ENCODE data around the gene ZNF280B.
"Not testable (repeated sequence)": the region's sequence is repeated elsewhere in the genome, so short reads cannot be mapped to it uniquely, and the experiment has no call there.

- TF ChIP-seq POLR2AphosphoS5 (IDR thresholded peaks at IDR 0.05); CTCF (IDR thresholded peaks at IDR 0.05; ENCODE audit: poor library complexity, severe bottlenecking); REST (IDR thresholded peaks at IDR 0.05; ENCODE audit: borderline replicate concordance): not testable (repeated sequence)
Observed at GRCh38 chr22:22509912-22510311, 1.4 kb upstream of the ZNF280B start.

All from neural cell (in vitro differentiated cells).